Stimulated activated CD8-positive, alpha-beta memory T cell treated with anti-CD3 and anti-CD28 coated beads, Interleukin-15, amount 100 ng/mL, for 48 hours (primary cell): ENCODE data around the gene SPOPL.
"Not testable (repeated sequence)": the region's sequence is repeated elsewhere in the genome, so short reads cannot be mapped to it uniquely, and the experiment has no call there.

Source experiments
- DNase-seq, 2 donors: peaks; one replicate each; pipeline ENCODE4 v3.0.0-alpha.2; 2020; ENCODE audit warnings: low read depth in 2 of 2

The SPOPL gene

GRCh38 chr2:138523673-138524042, 22.1 kb downstream of the SPOPL start:
- DNase-seq = not testable (repeated sequence)

DNA sequence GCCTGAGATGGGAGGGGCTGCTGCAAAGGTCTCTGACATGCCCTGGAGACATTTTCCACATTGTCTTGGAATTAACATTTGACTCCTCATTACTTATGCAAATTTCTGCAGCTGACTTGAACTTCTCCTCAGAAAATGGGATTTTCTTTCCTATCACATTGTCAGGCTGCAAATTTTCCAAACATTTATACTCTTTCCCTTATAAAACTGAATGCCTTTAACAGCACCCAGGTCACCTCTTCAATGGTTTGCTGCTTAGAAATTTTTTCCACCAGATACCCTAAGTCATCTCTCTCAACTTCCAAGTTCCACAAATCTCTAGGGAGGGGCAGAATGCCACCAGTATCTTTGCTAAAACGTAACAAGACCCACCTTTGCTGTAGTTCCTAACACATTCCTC, 22.8 kb downstream of the SPOPL start:
- DNase-seq = not testable (repeated sequence)

DNA sequence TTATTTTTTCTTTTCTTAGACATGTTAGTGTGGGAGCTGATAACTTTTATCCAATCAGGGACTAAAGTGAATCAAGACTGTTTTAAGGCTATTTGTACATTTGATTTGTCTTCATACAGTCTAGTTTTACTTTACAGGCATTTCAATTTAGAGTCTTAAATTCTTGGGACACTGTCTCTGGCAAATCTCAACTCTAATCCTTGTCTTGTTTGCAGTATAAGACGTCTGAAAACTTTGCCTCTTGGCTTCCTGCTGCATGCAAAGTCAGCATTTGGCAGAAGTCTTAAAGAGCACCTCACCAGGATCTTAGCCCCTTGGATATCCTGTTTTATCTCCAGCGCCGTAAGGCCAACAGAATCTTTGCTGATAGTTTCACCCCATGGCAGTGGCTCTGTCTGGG, 30.3 kb downstream of the SPOPL start:
- DNase-seq = no peak

- DNase-seq = no peak
Measured at GRCh38 chr2:138534791-138535190, 33.2 kb downstream of the SPOPL start.

GRCh38 chr2:138536302-138536701, 34.7 kb downstream of the SPOPL start:
- no peak for DNase-seq

DNA sequence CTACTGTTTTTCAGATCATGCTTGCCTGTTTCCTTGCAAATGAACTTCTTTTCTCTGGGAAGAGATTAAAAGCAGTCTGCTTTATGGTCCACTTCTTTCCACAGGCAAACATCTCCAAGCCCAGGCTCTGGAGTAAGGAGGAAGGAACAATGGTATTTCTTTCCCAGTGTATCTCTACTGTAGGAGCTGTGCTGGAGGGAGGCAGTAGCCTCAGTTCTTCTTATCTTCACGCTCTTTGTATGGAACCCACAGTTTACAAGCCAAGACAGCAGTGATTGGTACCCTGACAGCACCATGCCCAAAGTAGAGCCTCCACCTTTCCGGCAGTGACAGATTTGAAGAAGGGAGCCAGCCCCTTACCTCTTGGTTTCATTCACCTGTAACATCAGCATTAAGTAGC, 35.2 kb downstream of the SPOPL start:
- DNase-seq = no peak

DNA sequence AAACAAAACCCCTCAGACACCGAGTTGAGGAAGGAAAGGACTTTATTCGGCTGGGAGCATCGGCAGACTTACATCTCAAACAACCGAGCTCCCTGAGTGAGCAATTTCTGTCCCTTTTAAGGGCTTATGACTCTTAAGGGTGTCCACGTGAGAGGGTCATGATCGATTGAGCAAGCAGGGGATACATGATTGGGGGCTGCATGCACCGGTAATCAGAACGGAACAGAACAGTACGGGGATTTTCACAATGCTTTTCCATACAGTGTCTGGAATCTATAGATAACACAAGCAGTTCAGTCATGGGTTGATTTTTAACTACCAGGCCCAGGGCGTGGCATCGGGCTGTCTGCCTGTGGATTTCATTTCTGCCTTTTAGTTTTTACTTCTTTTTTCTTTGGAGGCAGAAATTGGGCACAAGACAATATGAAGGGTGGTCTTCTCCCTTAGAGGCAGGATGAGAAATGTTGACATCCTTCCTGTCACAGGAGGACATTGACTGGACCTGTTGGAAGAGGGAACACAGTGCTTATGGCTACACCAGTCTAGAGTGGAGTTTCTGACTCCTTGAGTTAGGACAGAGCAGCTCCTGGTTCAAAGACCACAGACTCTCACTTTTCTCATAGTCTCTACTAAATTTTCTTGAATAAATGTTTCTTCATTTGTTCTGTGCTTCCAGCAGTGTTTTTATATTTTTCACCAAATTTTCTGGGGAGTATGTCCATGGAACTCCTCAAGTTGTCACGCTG, 35.8 kb downstream of the SPOPL start:
- no peak for DNase-seq

DNA sequence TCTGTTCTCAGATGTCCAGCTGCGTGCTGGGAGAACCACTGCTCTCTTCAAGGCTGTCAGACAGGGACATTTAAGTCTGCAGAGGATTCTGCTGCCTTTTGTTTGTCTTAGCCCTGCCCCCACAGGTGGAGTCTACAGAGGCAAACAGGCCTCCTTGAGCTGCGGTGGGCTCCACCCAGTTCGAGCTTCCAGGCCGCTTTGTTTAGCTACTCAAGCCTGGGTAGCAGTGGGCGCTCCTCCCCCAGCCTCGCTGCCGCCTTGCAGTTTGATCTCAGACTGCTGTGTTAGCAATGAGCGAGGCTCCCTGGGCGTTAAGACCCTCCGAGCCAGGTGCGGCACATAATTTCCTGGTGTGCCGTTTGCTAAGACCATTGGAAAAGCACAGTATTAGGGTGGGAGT, 42.6 kb downstream of the SPOPL start:
- not testable (repeated sequence) for DNase-seq

GRCh38 chr2:138548796-138549195, 47.2 kb downstream of the SPOPL start:
- no peak for DNase-seq

DNA sequence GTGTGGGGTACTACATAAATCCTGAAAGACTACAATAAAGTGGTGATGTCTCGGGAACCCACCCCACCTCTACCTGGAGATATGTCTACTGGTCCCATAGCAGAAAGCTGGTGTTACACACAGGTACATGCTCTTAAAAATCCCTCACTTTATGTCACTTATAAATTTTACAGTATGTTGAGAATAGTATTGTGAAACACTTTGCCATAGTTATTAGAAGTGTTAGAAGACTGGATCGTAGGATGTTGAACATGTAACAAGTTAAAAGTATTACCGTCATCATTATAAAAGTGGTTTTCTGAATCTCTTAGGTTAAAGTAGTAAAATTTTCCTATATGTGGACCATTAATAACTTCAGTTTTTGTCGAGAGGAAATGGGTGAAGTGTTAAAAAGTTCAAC, 48.6 kb downstream of the SPOPL start:
- DNase-seq = no peak

DNA sequence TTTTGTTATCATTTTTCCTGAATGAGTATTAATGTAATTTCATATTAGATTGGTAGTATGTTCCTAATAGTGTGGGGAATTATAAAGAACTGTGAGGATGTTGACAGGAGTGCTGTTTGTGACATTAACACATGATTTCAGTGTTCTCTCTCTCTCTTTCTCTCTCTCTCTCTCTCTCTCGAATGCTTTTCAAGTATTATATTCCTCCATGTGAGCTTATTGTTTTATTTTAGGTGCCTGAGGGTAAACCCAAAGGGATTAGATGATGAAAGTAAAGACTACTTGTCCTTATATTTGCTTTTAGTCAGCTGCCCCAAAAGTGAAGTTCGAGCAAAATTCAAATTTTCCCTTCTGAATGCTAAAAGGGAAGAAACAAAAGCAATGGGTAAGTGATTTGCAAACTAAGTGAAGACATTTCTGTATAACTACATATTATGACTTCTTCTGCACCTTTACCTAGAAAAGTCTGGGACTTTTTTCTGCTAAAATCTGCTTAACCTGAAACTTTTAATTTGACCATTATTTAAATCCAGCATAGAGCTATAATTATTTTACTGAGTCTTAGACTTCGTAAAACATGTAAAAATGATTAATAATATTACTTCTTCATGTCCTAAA, 49.2 kb downstream of the SPOPL start:
- DNase-seq = no peak

DNA sequence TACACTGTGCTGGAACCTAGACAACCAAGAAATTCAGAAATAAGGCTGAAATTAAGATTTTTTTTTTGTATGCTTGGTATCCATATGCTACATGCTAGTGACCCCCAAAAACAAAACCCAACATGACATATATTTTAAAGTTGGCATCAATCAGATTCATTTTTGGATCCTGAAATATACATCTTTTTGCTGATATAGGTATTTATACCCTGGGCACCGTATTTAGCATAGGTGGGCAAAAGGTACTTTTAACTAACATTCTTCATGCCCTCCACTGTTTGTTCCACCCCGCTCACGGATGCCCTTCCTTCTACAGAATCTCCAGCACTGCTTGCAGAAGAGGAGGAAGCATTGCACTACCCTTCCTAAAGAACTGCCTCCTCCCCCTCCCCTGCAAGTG, 52.6 kb downstream of the SPOPL start:
- no peak for DNase-seq

DNA sequence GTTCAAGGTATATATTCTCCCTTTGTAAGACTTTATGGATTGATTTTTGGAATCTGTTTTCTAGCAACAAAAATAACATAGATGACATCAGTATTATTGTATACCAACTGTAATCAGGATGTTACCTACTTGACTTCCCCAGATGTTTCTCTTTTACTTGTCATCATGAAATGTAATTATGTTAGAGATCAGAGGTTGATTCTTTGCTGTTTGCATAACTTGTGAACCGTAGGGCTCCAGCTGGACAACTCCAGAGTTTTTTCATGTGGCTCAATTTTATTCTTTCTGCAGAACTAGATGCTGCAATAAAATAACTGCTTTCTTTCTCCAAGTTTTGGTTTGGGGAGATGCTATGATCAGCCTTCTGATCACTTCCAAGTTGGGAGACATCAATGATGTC, 58.1 kb downstream of the SPOPL start:
- no peak for DNase-seq

DNA sequence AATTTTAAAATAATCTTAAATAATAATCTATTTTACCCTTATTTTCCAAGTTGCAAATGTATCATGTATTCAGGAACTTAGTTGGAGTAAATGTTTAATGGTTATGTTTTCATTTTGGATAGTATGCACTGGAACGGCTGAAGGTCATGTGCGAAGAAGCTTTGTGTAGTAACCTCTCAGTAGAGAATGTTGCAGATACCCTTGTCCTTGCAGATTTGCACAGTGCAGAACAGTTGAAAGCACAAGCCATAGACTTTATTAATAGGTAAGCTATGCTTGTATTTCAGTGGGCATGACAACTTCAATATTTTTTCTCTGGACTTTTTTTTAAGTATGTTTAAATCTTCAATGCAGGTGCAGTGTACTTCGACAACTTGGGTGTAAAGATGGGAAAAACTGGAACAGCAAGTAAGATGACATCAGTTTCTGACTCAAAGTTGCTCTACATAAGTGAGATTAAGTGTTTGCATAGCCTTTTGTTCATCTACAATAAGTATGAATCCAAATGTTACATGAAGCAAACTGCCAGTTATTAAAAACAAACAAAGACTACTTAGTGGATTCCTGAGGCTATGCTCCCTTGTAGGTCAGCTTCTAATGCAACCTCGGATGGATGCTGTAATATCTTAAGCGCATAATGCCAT, 63.1 kb downstream of the SPOPL start:
- DNase-seq = no peak

DNA sequence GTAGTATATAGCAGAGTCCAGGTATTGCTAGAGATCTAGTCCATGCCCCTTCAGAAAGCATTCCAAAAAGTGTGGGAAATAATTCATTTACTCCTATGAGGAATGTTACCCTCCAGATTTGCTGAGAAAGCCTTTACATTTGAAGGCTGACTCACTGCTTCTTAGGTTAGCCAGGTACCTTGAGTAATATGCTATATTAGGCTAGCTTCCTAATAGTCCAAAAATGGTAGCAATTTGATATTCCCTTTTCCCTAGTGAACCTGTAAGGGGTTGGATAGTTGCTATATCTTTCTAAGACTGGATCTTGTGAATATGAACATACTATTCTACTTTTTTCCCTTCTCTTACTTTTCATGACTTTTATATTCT, 63.6 kb downstream of the SPOPL start:
- DNase-seq = no peak

- DNase-seq = no peak
Measured at GRCh38 chr2:138572318-138572717, 70.7 kb downstream of the SPOPL start.

- no peak for DNase-seq
Measured at GRCh38 chr2:138577066-138577465, 75.5 kb downstream of the SPOPL start.

DNA sequence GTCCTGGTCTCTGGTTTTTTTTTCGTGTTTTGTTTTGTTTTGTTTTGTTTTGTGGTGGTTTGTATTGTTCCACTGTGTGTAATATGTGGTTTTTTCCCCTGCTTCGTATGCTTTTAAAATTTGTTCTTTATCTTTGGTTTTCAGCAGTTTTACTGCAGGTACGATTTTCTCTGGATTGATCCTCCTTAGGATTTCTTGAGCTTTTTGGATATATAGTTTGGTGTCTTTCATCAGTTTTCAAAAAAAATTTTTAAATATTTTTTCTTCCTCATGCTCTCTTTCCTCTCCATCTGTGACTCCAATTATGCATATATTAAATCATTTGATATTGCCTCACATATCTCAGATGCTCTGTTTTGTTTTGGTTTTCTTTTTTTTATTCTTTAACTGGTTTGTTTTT, 78.0 kb downstream of the SPOPL start:
- DNase-seq = no peak

- no peak for DNase-seq
Measured at GRCh38 chr2:138581909-138582308, 80.3 kb downstream of the SPOPL start.

DNA sequence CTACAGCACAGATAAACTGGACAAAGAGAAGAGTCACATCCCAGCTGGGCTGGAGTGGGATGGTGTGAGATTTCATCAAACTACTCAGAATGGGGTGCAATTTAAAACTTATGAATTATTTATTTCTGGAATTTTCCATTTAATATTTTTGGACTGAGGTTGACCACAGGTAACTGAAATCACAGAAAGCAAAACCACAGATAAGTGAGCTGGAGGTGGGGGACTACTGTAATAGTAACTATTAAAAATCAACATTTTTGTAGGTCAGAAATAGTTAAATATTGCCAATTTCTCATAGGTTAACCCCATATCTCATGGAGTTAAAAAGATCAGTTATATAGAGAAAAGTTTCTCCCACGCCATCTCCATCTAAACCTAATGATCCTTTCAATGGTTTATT, 88.1 kb downstream of the SPOPL start:
- DNase-seq = no peak

DNA sequence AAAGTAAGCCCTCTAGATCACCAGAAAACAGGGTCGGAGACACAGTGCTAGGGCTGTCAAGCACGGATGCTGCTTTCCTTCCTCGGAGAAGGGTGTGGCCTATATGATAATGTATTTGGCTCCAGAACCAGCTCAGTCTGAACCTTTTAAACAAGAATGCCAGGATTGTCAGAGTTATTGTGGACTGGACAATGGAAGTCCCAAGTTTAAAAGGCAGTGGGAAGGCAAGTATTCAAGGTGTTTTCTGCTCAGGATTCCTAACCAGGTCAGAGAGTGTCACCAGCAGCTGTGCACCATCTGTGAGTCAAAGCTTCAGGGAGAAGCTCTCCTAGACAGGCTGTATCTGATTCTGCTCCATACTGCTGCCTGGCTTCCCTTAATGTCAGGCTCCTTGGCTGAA, 94.8 kb downstream of the SPOPL start:
- no peak for DNase-seq

DNA sequence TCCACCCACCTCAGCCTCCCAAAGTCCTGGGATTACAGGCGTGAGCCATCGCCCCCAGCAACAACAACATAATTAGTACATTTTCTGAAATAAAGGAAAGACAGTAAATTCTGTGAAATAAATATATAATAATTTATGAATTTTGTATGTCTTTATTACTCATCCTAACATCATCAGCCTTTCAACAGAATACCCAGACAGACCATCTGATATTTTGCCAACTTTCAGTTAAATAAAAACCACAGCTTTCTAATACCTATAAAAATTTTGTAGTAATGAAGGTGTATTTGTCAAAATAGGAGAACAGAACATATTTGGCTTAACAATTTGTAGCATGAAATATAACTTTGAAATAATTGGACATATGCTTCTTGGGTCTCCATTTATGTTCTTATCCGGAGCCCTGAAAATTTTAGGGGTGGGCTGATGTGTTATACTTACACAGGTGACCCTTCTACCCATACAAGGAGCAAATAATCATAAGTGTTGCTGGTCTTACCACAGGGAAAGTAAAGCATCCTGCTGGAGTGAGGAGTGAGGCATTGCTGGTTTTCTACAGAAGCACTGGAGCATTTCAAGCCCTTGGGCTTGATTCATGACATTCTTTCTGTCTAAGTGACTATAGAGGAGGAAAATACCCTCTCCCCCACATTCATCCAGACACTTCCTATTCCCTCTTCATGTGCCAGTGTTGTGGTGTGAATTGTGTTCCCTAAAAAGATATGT, 99.3 kb downstream of the SPOPL start:
- no peak for DNase-seq
